Measurements from ENCODE around the gene ZFX.
"Not testable (repeated sequence)": the region's sequence is repeated elsewhere in the genome, so short reads cannot be mapped to it uniquely, and the experiment has no call there.

The ZFX gene

GRCh38 chrX:24149351-24150050 lies at the start of gene ZFX:
TSS of gene ZFX (plus strand) at chrX:24149729. CDS start at chrX:24172743, 23,014 bp downstream.
- peak in 1 of 2 experiments; percentile 69 for DNase-seq (ENCODE audit: low read depth in 1 of 2, low spot score in 1 of 2)
- in situ Hi-C loops (cut with HindIII; ENCODE audit: low pct_unique_long_range_greater_than_20kb, low sequenced_read_pairs), result no loop called here
- no peak for TF ChIP-seq JUND (IDR thresholded peaks at IDR 0.05; ENCODE audit: low read depth)

DNA sequence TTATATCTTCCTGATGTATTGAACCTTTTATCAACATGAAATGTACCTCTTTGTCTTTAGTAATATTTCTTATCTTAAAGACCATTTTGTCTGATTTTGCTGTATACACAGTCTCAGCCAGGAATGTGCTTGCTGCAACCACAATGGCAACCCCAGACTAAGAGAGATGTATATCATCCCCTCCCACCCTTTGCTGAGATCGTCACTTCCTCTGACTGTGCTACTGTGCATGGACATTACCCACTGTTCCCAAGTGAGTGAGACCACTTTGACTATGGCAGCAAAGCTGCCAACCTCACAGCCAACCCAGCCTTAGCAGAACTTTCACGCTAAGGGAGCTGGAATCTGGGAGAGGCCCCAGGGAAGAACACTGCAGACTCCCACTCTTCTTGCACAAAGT lies 48.8 kb upstream of the ZFX start:
- in situ Hi-C loops (cut with HindIII; ENCODE audit: low pct_unique_long_range_greater_than_20kb, low sequenced_read_pairs), result no loop called here
- DNase-seq (ENCODE audit: low read depth in 1 of 2, low spot score in 1 of 2), result no peak
- no peak for TF ChIP-seq JUND (IDR thresholded peaks at IDR 0.05; ENCODE audit: low read depth)

DNA sequence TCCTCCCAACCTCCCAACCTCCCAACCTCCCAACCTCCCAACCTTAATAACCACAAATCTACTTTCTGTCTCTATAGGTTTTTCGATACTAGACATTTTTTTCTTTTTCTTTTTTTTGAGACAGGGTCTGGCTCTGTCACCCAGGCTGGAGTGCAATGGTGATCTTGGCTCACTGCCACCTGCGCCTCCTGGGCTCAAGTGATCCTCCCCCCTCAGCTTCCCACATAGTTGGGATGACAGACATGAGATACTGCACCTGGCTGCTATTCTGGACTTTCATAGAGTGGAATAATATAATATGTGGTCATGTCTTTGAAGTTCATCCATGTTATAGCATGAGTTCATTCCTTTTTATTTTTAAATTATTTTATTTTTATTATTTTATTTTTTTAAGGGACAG lies 39.5 kb upstream of the ZFX start:
- in situ Hi-C loops (cut with HindIII; ENCODE audit: low pct_unique_long_range_greater_than_20kb, low sequenced_read_pairs), result no loop called here
- TF ChIP-seq JUND (IDR thresholded peaks at IDR 0.05; ENCODE audit: low read depth), result no peak
- no peak for DNase-seq (ENCODE audit: low read depth in 1 of 2, low spot score in 1 of 2)

DNA sequence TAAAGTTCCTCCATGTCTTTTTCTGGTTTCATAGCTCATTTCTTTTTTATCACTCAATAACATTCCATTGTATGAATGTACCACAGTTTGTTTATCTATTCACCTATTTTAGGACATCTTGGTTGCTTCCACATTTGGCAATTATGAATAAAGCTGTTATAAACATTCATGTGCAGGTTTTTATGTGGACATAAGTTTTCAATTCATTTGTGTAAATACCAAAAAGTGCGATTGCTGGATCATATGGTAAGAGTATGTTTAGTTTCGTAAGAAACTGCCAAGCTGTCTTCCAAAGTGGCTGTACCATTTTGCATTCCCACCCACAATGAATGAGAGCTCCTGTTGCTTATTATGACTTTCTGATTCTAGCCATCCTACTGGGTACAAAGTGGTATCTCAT lies 36.3 kb upstream of the ZFX start:
- no peak for TF ChIP-seq JUND (IDR thresholded peaks at IDR 0.05; ENCODE audit: low read depth)
- in situ Hi-C loops (cut with HindIII; ENCODE audit: low pct_unique_long_range_greater_than_20kb, low sequenced_read_pairs), result no loop called here

DNA sequence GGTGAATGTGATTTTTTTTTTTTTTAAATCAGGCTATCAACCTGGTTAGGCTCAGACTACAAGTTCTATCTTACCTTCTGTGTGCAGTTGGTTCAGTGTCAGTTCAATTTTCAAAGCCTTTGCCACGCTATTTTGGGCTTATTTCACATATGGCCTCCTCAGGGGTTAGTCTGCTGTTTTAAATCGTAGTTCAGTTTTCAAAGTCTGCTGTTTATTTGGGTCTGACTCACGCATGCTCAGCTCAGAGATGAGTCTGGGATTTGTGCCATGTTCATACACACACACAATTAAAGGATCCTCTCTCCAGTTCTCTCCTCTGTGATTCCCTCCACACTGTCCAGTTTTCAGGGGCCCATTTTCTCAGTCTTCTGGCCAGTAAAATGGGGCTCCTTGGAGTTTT lies 32.3 kb upstream of the ZFX start:
- in situ Hi-C loops (cut with HindIII; ENCODE audit: low pct_unique_long_range_greater_than_20kb, low sequenced_read_pairs), result no loop called here
- DNase-seq (ENCODE audit: low read depth in 1 of 2, low spot score in 1 of 2), result peak in 1 of 2 experiments; percentile 32
- TF ChIP-seq JUND (IDR thresholded peaks at IDR 0.05; ENCODE audit: low read depth), result no peak

More for the DNA sequence above, 36.3 kb upstream of the ZFX start:
- DNase-seq (ENCODE audit: low read depth in 1 of 2, low spot score in 1 of 2), result no peak

- no peak for TF ChIP-seq JUND (IDR thresholded peaks at IDR 0.05; ENCODE audit: low read depth)
- no peak for DNase-seq (ENCODE audit: low read depth in 1 of 2, low spot score in 1 of 2)
- in situ Hi-C loops (cut with HindIII; ENCODE audit: low pct_unique_long_range_greater_than_20kb, low sequenced_read_pairs), result no loop called here
These were observed 25.2 kb upstream of the ZFX start for GRCh38 chrX:24124244-24124799.

- no peak for TF ChIP-seq JUND (IDR thresholded peaks at IDR 0.05; ENCODE audit: low read depth)
- DNase-seq (ENCODE audit: low read depth in 1 of 2, low spot score in 1 of 2), result no peak
- in situ Hi-C loops (cut with HindIII; ENCODE audit: low pct_unique_long_range_greater_than_20kb, low sequenced_read_pairs), result no loop called here
These were observed 24.4 kb upstream of the ZFX start for GRCh38 chrX:24125028-24125612.

- no peak for TF ChIP-seq JUND (IDR thresholded peaks at IDR 0.05; ENCODE audit: low read depth)
- no peak for DNase-seq (ENCODE audit: low read depth in 1 of 2, low spot score in 1 of 2)
- in situ Hi-C loops (cut with HindIII; ENCODE audit: low pct_unique_long_range_greater_than_20kb, low sequenced_read_pairs), result no loop called here
These were observed 18.1 kb upstream of the ZFX start for GRCh38 chrX:24131476-24131875.

GRCh38 chrX:24133312-24133711 lies 16.2 kb upstream of the ZFX start:
- in situ Hi-C loops (cut with HindIII; ENCODE audit: low pct_unique_long_range_greater_than_20kb, low sequenced_read_pairs), result no loop called here
- TF ChIP-seq JUND (IDR thresholded peaks at IDR 0.05; ENCODE audit: low read depth), result no peak
- DNase-seq (ENCODE audit: low read depth in 1 of 2, low spot score in 1 of 2), result no peak

DNA sequence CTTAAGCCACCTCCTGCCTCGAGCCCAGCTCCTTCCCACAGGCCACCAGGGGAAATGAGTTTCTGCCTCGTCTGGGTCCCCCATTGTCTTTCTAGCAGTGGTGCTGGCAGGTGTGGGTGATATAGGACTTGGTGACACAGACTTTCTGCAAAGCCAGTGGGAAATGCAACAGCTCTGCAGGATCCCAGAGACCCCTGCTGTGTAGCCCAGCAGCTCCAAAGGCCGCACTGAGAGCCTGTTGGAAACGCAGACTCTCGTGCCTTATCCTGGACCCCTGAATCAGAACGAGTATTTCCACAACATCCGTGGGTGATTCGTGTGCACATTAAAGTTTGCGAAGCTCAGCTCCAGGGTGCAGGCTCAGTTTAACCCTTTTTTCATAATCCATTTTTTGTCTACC lies 13.8 kb upstream of the ZFX start:
- DNase-seq (ENCODE audit: low read depth in 1 of 2, low spot score in 1 of 2); in situ Hi-C loops (cut with HindIII; ENCODE audit: low pct_unique_long_range_greater_than_20kb, low sequenced_read_pairs): not testable (repeated sequence)

DNA sequence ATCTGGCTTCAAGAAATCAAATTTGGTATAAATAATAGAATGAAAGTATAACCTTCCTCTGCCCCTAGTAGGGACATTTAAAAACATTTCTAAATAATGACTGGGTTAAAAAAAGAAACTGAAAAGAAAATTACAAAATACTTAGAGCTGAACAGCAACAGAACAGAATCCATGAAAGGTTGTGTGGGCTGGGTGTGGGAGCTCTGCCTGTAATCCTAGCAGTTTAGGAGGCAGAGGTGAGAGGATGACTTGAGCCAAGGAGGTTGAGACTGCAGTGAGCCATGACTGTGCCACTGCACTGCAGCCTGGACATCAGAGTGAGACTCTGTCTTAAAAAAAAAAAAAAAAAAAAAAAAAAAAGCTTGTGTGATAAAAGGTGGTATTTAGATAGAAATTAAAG lies 12.3 kb upstream of the ZFX start:
- no peak for DNase-seq (ENCODE audit: low read depth in 1 of 2, low spot score in 1 of 2)
- in situ Hi-C loops (cut with HindIII; ENCODE audit: low pct_unique_long_range_greater_than_20kb, low sequenced_read_pairs), result no loop called here
- TF ChIP-seq JUND (IDR thresholded peaks at IDR 0.05; ENCODE audit: low read depth), result no peak

- in situ Hi-C loops (cut with HindIII; ENCODE audit: low pct_unique_long_range_greater_than_20kb, low sequenced_read_pairs), result not testable (repeated sequence)
These were observed 5.5 kb upstream of the ZFX start for GRCh38 chrX:24143982-24144381.

DNA sequence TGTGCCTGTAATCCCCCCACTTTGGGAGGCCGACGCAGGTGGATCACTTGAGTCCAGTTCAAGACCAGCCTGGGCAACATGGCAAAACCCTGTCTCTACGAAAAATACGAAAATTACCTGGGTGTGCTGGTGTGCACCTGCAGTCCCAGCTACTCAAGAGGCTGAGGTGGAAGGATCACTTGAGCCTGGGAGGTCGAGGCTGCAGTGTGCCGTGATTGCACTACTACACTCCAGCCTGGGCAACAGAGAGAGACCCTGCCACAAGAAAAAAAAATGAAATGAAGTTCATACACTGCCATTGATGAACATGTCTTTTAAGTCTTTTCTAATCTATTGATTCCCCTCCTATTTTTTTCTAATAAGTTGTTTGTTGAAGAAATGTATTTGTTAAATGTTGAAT lies 5.0 kb upstream of the ZFX start:
- no peak for TF ChIP-seq JUND (IDR thresholded peaks at IDR 0.05; ENCODE audit: low read depth)
- no peak for DNase-seq (ENCODE audit: low read depth in 1 of 2, low spot score in 1 of 2)
- in situ Hi-C loops (cut with HindIII; ENCODE audit: low pct_unique_long_range_greater_than_20kb, low sequenced_read_pairs), result no loop called here

More at GRCh38 chrX:24143982-24144381, 5.5 kb upstream of the ZFX start:
- DNase-seq (ENCODE audit: low read depth in 1 of 2, low spot score in 1 of 2), result not testable (repeated sequence)
